8988T (cell line): ENCODE data around the gene CYTL1.
"Not testable (repeated sequence)": the region's sequence is repeated elsewhere in the genome, so short reads cannot be mapped to it uniquely, and the experiment has no call there.

Source experiments
- DNase-seq: peaks from one replicate; pipeline ENCODE4 v3.0.0; 2011

The CYTL1 gene

GRCh38 chr4:5032813-5033212 is 13.6 kb upstream of the CYTL1 start:
- DNase-seq = no peak

GRCh38 chr4:5030927-5031326 is 11.7 kb upstream of the CYTL1 start:
- DNase-seq = no peak

GRCh38 chr4:5030221-5030620 is 11.0 kb upstream of the CYTL1 start:
- no peak for DNase-seq

- DNase-seq = no peak
Observed at GRCh38 chr4:5029447-5029846, 10.2 kb upstream of the CYTL1 start.

- DNase-seq = no peak
Observed at GRCh38 chr4:5028480-5028879, 9.2 kb upstream of the CYTL1 start.

GRCh38 chr4:5027346-5027745 is 8.1 kb upstream of the CYTL1 start:
- DNase-seq = no peak

- DNase-seq = no peak
Observed at GRCh38 chr4:5026371-5026770, 7.1 kb upstream of the CYTL1 start.

- DNase-seq = no peak
Observed at GRCh38 chr4:5024673-5025072, 5.4 kb upstream of the CYTL1 start.

- no peak for DNase-seq
Observed at GRCh38 chr4:5021546-5021945, 2.3 kb upstream of the CYTL1 start.

GRCh38 chr4:5020341-5020740 is 1.1 kb upstream of the CYTL1 start:
- no peak for DNase-seq

- DNase-seq = no peak
Observed at GRCh38 chr4:5019796-5020195, 538 bp upstream of the CYTL1 start.

GRCh38 chr4:5018603-5019002 is 655 bp downstream of the CYTL1 start:
- DNase-seq = no peak

GRCh38 chr4:5018096-5018495 is 1.2 kb downstream of the CYTL1 start:
- DNase-seq = no peak

GRCh38 chr4:5014007-5014682 is 5.1 kb downstream of the CYTL1 start:
- no peak for DNase-seq

GRCh38 chr4:5012958-5013357 is 6.3 kb downstream of the CYTL1 start:
- no peak for DNase-seq

- no peak for DNase-seq
Observed at GRCh38 chr4:5012244-5012898, 6.9 kb downstream of the CYTL1 start.

- DNase-seq = no peak
Observed at GRCh38 chr4:5010984-5011383, 8.3 kb downstream of the CYTL1 start.

GRCh38 chr4:5009796-5010195 is 9.5 kb downstream of the CYTL1 start:
- DNase-seq = no peak

- DNase-seq = not testable (repeated sequence)
Observed at GRCh38 chr4:5006932-5007331, 12.3 kb downstream of the CYTL1 start.

- no peak for DNase-seq
Observed at GRCh38 chr4:5004496-5004895, 14.8 kb downstream of the CYTL1 start.

- DNase-seq = no peak
Observed at GRCh38 chr4:5003918-5004317, 15.3 kb downstream of the CYTL1 start.

GRCh38 chr4:5003372-5003857 is 15.8 kb downstream of the CYTL1 start:
- no peak for DNase-seq

- not testable (repeated sequence) for DNase-seq
Observed at GRCh38 chr4:5001641-5002040, 17.6 kb downstream of the CYTL1 start.

- not testable (repeated sequence) for DNase-seq
Observed at GRCh38 chr4:4996935-4997334, 22.3 kb downstream of the CYTL1 start.

- no peak for DNase-seq
Observed at GRCh38 chr4:4995908-4996265, 23.4 kb downstream of the CYTL1 start.
